Activated gamma-delta T cell treated with Interleukin-2 at 50 U/mL for 16 hours (primary cell): ENCODE measurements around the gene PRR5.
A peak's percentile ranks its signal among the peaks of the same experiment; 100 is the strongest.

Experiments
- DNase-seq: peaks from one replicate; pipeline ENCODE4 v3.0.0-alpha.2; 2020

The PRR5 gene

GRCh38 chr22:44693756-44694155 is 8.2 kb upstream of the PRR5 start:
- no peak for DNase-seq

GRCh38 chr22:44697423-44698141 is 4.4 kb upstream of the PRR5 start:
- peak; percentile 88 for DNase-seq

- no peak for DNase-seq
These were observed 3.2 kb upstream of the PRR5 start for GRCh38 chr22:44698531-44699421.

GRCh38 chr22:44700456-44700855 is 1.5 kb upstream of the PRR5 start:
- no peak for DNase-seq

GRCh38 chr22:44701187-44701790 is 715 bp upstream of the PRR5 start:
- no peak for DNase-seq

- DNase-seq, result peak; percentile 17
These were observed 635 bp downstream of the PRR5 start for GRCh38 chr22:44702479-44703198.

GRCh38 chr22:44703255-44703870 is 1.4 kb downstream of the PRR5 start:
- no peak for DNase-seq

GRCh38 chr22:44704159-44705021 is 2.4 kb downstream of the PRR5 start:
- DNase-seq, result no peak

GRCh38 chr22:44705022-44705297 is 3.0 kb downstream of the PRR5 start:
- DNase-seq, result no peak

GRCh38 chr22:44706488-44706887 is 4.5 kb downstream of the PRR5 start:
- no peak for DNase-seq

GRCh38 chr22:44707178-44707577 is 5.2 kb downstream of the PRR5 start:
- no peak for DNase-seq

GRCh38 chr22:44707752-44708151 is 5.7 kb downstream of the PRR5 start:
- DNase-seq, result no peak

GRCh38 chr22:44709881-44710392 is 7.9 kb downstream of the PRR5 start:
- peak; percentile 26 for DNase-seq

GRCh38 chr22:44710474-44711240 is 8.7 kb downstream of the PRR5 start:
- peak; percentile 35 for DNase-seq

GRCh38 chr22:44711241-44711560 is 9.2 kb downstream of the PRR5 start:
- DNase-seq, result no peak

GRCh38 chr22:44711690-44712555 is 9.9 kb downstream of the PRR5 start:
- no peak for DNase-seq

GRCh38 chr22:44712962-44713361 is 11.0 kb downstream of the PRR5 start:
- DNase-seq, result no peak

GRCh38 chr22:44714703-44715350 is 12.8 kb downstream of the PRR5 start:
- no peak for DNase-seq

- no peak for DNase-seq
These were observed 16.4 kb downstream of the PRR5 start for GRCh38 chr22:44718418-44718817.
